ENCODE results near the gene MED4. TPM values are rescaled to one million over a fixed set of nuclear protein-coding genes. Genes with fewer than 3 reads are reported as not detected.

Gene MED4
- total and polyA plus RNA-seq, 9 of the 15 experiments (the other 6 are each of a cell fraction or from before 2014, with no cell fraction given) = 24.5 to 87.3 (median 58.3) TPM

GRCh38 chr13:48142436-48142835 is 47.5 kb upstream of the MED4 start (continued):
- TF ChIP-seq ZNF609 (CRISPR knock-in tag; IDR thresholded peaks at IDR 0.05; ENCODE audit: borderline replicate concordance) (no peak), POLR2G (IDR thresholded peaks at IDR 0.05; ENCODE audit: low read depth, low read length) (no peak), NR2C1 (IDR thresholded peaks at IDR 0.05) (no peak), NR2C1 (tag; IDR thresholded peaks at IDR 0.05) (peak; percentile 52; the same call in 1 of the 2 replicates), KDM1A (IDR thresholded peaks at IDR 0.05) (0 out of 4 replicates have a peak, but pooled peaks of 1 of the 2 experiments have one; percentile 19), NR2C2 (CRISPR knock-in tag; IDR thresholded peaks at IDR 0.05) (no peak), NR2C2 (tag; IDR thresholded peaks at IDR 0.05) (0 out of 2 replicates have a peak, but pooled peaks have one; percentile 26), TCF3 (CRISPR knock-in tag; IDR thresholded peaks at IDR 0.05) (peak; percentile 41), MAFF (IDR thresholded peaks at IDR 0.05; ENCODE audit: low read length) (no peak), SREBF1 (IDR thresholded peaks at IDR 0.05; ENCODE audit: borderline replicate concordance, low read depth, low read length) (no peak), ZBTB33 (CRISPR knock-in tag; IDR thresholded peaks at IDR 0.05) (no peak), HCFC1 (IDR thresholded peaks at IDR 0.05; ENCODE audit: low read depth, low read length) (no peak), ZNF644 (tag; IDR thresholded peaks at IDR 0.05; ENCODE audit: low read depth) (no peak), TARDBP (IDR thresholded peaks at IDR 0.05) (no peak), CBFA2T3 (IDR thresholded peaks at IDR 0.05) (peak; percentile 57), BCOR (IDR thresholded peaks at IDR 0.05) (no peak), ZNF224 (CRISPR knock-in tag; IDR thresholded peaks at IDR 0.05) (no peak), BHLHE40 (IDR thresholded peaks at IDR 0.05; ENCODE audit: low read length) (peak; percentile 9; the same call in 1 of the 2 replicates), RERE (CRISPR knock-in tag; IDR thresholded peaks at IDR 0.05; ENCODE audit: borderline replicate concordance) (no peak)
